AG04449 (cell line): ENCODE data around the gene DDIT3.
A peak's percentile ranks its signal among the peaks of the same experiment; 100 is the strongest.
"Not testable (repeated sequence)": the region's sequence is repeated elsewhere in the genome, so short reads cannot be mapped to it uniquely, and the experiment has no call there.

Source experiments
- CTCF ChIA-PET: fragments of 350-600 bp; formaldehyde crosslinking; extraction: SDS; loops from one replicate; lab custom pipeline; 2021; ENCODE audit warnings: antibody characterized with exemption; lab: Yijun Ruan, JAX
- POLR2A ChIA-PET: fragments of 400-600, 350-600 bp; formaldehyde crosslinking; extraction: SDS; loops from one replicate; lab custom pipeline; 2020; ENCODE audit warnings: antibody characterized with exemption, inconsistent platforms; lab: Yijun Ruan, JAX
- DNase-seq: peaks from one replicate; pipeline ENCODE4 v3.0.0-alpha.2; 2010; ENCODE audit warnings: low read depth, low spot score
- H3K4me3 ChIP-seq: 2 replicates; pipeline ENCODE4 v1.5.1; 2011; ENCODE audit warnings: low read depth, mild to moderate bottlenecking, control low read depth, low read length
- CTCF ChIP-seq: IDR thresholded peaks from one replicate; pipeline ENCODE4 v1.5.1; 2011; ENCODE audit warnings: mild to moderate bottlenecking, moderate library complexity, low read length, control low read depth, inconsistent platforms; ENCODE audit not compliant: insufficient read depth; ENCODE audit errors: missing control alignments

The DDIT3 gene

GRCh38 chr12:57497223-57498131 is 22.8 kb downstream of the DDIT3 start:
- no peak for TF ChIP-seq CTCF
- ChIA-PET CTCF (interaction anchor here (1.2 to 1.3 kb wide), 2 partner anchors 19 to 21 kb away, joined by 3 read pairs; no protein-coding TSS in a partner anchor), POLR2A (no interaction called here)
- DNase-seq, result no peak
- H3K4me3 ChIP-seq, result no peak overlapping the region

DNA sequence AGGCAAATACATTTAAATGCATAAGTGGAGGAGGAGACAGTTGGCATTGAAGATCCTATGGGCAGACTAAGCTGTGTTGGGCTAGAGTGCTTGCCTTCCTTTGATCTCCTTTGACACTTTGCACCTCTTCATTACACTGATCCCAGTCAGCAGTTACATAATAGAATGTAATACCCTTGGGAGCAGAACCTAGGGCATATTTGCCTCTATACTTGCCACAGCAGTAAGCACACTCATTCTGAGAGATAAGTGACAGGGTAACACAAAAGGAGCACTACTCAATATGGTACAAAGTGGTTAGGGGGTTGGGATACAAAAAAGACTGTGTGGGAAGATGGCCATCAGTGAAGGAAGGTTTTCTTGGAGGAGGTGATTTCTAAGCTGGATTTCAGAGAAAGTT is 23.5 kb downstream of the DDIT3 start:
- CTCF ChIA-PET, result interaction anchor here (1.2 to 1.3 kb wide), 2 partner anchors 19 to 21 kb away, joined by 3 read pairs; no protein-coding TSS in a partner anchor
- DNase-seq, result no peak
- POLR2A ChIA-PET, result no interaction called here
- no peak for TF ChIP-seq CTCF
- no peak overlapping the region for H3K4me3 ChIP-seq

DNA sequence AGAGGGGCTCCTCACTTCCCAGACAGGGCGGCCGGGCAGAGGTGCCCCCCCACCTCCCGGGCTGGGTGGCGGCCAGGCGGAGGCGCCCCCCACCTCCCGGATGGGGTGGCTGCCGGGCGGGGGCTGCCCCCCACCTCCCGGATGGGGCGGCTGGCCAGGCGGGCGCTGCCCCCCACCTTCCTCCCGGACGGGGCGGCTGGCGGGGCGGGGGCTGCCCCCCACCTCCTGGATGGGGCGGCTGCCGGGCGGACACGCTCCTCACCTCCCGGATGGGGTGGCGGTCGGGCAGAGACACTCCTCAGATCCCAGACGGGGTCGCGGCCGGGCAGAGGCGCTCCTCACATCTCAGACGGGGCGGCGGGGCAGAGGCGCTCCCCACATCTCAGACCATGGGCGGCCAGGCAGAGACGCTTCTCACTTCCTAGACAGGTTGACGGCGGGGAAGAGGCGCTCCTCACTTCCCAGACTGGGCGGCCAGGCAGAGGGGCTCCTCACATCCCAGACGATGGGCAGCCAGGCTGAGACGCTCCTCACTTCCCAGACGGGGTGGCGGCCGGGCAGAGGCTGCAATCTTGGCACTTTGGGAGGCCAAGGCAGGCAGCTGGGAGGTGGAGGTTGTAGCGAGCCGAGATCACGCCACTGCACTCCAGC is 25.1 kb downstream of the DDIT3 start:
- CTCF ChIA-PET, result not testable (repeated sequence)

DNA sequence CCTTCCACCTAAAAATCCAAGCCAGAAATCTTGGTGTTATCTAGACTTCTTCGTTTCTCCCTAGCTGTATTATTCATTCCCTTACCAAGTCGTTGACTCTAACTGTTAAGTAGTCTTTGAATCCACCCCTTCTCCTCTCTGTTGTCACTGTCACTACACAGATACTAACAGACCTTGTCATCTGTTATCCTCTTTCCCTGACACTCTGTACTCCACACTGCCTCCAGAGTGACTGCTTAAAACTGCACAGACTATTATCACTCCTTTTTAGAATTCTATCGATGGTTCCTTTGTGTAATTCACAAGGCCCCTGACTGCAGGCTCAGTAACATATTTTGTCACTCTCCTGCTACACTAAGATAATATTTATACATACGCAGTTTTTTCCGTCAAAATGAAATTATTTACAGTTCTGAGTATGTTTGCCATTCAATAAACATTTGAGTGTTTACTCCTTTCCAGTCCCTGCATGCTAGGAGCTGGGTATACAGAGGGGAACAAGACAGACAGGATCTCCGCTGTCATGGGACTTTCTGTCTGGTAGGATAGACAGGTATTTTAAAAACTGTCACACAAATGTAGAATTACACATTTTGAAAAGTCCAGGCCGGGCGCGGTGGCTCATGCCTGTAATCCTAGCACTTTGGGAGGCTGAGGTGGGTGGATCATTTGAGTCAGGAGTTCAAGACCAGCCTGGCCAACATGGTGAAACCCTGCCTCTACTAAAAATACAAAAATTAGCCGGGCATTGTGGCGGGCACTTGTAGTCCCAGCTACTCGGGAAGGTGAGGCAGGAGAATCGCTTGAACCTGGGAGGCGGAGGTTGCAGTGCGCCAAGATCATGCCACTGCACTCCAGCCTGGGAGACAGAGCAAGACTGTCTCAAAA is 28.7 kb downstream of the DDIT3 start:
- ChIA-PET POLR2A (no interaction called here), CTCF (interaction anchor here (1.0 to 3.4 kb wide), 3 partner anchors 14 to 33 kb away, joined by 3 to 18 read pairs (median 3); no protein-coding TSS in a partner anchor)
- H3K4me3 ChIP-seq, result no peak overlapping the region
- TF ChIP-seq CTCF, result no peak
- DNase-seq, result no peak

More for the DNA sequence above, 25.1 kb downstream of the DDIT3 start:
- DNase-seq, H3K4me3 ChIP-seq, POLR2A ChIA-PET: not testable (repeated sequence)

DNA sequence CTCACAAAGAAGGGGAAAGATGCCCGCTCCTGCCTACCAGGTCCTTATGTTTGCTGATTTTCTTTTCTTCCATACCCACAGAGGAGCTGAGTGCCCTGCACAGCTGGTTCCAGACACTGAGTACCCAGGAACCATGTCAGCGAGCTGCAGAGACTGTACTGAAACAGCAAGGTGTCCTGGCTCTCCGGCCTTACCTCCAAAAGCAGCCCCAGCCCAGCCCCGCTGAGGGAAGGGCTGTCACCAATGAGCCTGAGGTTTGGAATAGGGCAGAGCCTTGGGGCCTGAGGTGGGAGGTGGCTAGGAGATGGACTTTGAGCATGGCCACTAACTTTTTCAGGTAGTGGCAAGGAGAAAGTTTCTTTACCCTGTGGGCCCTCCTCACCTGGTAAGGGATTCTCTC is 30.2 kb downstream of the DDIT3 start:
- no peak for TF ChIP-seq CTCF
- H3K4me3 ChIP-seq, result no peak overlapping the region
- ChIA-PET CTCF (interaction anchor here (1.6 to 3.4 kb wide), 2 partner anchors 14 to 32 kb away, joined by 4 to 18 read pairs; no protein-coding TSS in a partner anchor), POLR2A (no interaction called here)
- no peak for DNase-seq

DNA sequence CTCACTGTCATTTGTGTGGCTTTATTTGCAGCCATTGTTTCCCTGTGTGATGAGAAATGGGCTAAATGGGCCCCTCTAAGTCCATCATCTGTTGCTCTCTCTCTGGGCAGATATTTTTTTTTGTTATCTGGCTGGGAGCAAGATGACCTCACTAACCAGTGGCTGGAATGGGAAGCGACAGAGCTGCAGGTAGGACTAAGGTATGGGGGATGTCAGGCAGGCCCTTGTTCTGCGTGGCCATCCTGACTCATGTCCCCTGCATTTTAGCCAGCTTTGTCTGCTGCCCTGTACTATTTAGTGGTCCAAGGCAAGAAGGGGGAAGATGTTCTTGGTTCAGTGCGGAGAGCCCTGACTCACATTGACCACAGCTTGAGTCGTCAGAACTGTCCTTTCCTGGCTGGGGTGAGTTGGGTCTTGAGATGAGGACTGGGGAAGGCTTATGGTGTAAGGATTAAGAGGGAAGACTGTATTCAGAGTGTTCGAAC is 31.1 kb downstream of the DDIT3 start:
- no peak for DNase-seq

More for the DNA sequence above, 31.1 kb downstream of the DDIT3 start:
- CTCF ChIA-PET, result interaction anchor here (3.4 kb wide), 1 partner anchor 31 kb away, joined by 18 read pairs; no protein-coding TSS in a partner anchor
- no peak for TF ChIP-seq CTCF
- H3K4me3 ChIP-seq, result peak overlapping the region; percentile 99
- POLR2A ChIA-PET, result no interaction called here
